Measurements from ENCODE around the gene CCDC90B. TPM values are rescaled to one million over a fixed set of nuclear protein-coding genes. Genes with fewer than 3 reads are reported as not detected.

Gene CCDC90B
- total RNA-seq, 1 experiment from 2014 or later, result 35.9 TPM

DNA sequence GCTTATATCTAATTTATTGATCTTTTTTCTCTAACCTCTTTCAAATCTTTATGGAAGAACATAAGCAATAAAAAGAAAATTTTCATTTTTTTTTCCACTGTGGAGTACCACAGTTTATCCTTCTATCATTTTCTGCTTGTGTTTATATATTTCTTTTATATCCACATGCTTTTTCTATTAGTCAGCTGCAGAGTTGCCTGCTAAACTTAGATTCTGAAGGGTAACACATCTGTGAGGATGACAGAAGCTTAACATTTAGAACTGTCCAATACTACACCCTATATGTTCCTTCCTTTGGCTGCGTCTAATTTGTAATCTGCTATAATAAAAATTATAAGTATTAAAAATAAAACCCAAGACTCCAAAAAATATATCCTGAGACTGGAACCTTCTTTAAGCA is 20.8 kb downstream of the CCDC90B start:
- Mint-ChIP-seq H3K36me3 (ENCODE audit: insufficient read depth in 1 of 3, low read depth in 3 of 3) (peaks cover 16 to 54% (median 39%) of the 10 kb centered on the region in 3 experiments; a peak in 6 of 7 replicates), H3K4me3 (no peak overlapping the region), H3K4me1 (no peaks in the 10 kb centered on the region), H3K27me3 (ENCODE audit: low read depth) (no peaks in the 10 kb centered on the region), H3K27ac (no peak overlapping the region), H3K9me3 (no peaks in the 10 kb centered on the region)
- Histone ChIP-seq H4K8ac (replicated peaks; ENCODE audit: insufficient read length, low read depth, low read length) (no peak overlapping the region), H3K79me1 (ENCODE audit: insufficient read depth, low read depth, low read length, poor library complexity, severe bottlenecking) (no peaks in the 10 kb centered on the region), H3K27ac (ENCODE audit: insufficient read length, low read depth, low read length) (no peak overlapping the region), H2AK5ac (ENCODE audit: insufficient read length, low read length) (no peak overlapping the region), H4K20me1 (ENCODE audit: control insufficient read depth, insufficient read depth, insufficient read length) (no peaks in the 10 kb centered on the region), H3K4me1 (ENCODE audit: insufficient read depth, low read length) (no peaks in the 10 kb centered on the region), H3K14ac (ENCODE audit: insufficient read depth, low read length) (no peak overlapping the region), H2AFZ (ENCODE audit: low read length) (no peak overlapping the region), H2BK15ac (ENCODE audit: low read depth, low read length) (no peak overlapping the region), H3K9me3 (ENCODE audit: control insufficient read depth, low read depth, low read length) (no peaks in the 10 kb centered on the region), H4K5ac (ENCODE audit: insufficient read length, low read depth, low read length) (no peak overlapping the region), H2BK5ac (ENCODE audit: insufficient read length, low read length) (no peak overlapping the region), H3T11ph (ENCODE audit: low read length) (no peak overlapping the region), H2BK12ac (ENCODE audit: insufficient read length, low read depth, low read length) (no peak overlapping the region), H2BK120ac (ENCODE audit: low read depth, low read length, poor library complexity, severe bottlenecking) (no peak overlapping the region), H3K27me3 (ENCODE audit: insufficient read depth, low read length) (no peaks in the 10 kb centered on the region), H3K56ac (ENCODE audit: insufficient read length, low read depth, low read length) (no peak overlapping the region), H3K23me2 (ENCODE audit: insufficient read length, low read depth, low read length, poor library complexity, severe bottlenecking) (no peaks in the 10 kb centered on the region), H3K23ac (ENCODE audit: insufficient read length, low read depth, low read length) (no peak overlapping the region), H3K4ac (ENCODE audit: low read depth, low read length) (no peak overlapping the region), H3K79me2 (ENCODE audit: insufficient read depth, low read length) (no peaks in the 10 kb centered on the region), H3K9ac (ENCODE audit: extremely low read depth, insufficient read length, low read length) (no peak overlapping the region), H4K91ac (ENCODE audit: insufficient read length, low read depth, low read length) (no peak overlapping the region), H2BK20ac (ENCODE audit: low read depth, low read length, poor library complexity, severe bottlenecking) (no peak overlapping the region), H3K18ac (ENCODE audit: insufficient read length, low read depth, low read length) (no peak overlapping the region), H3K4me2 (ENCODE audit: insufficient read depth, insufficient read length, low read length) (no peak overlapping the region)
- no CpG with 5 or more reads among the region's 1 CpG for WGBS (ENCODE audit: extremely low coverage, insufficient read length, low lambda C conversion rate)
- TF ChIP-seq, protein P1, sequence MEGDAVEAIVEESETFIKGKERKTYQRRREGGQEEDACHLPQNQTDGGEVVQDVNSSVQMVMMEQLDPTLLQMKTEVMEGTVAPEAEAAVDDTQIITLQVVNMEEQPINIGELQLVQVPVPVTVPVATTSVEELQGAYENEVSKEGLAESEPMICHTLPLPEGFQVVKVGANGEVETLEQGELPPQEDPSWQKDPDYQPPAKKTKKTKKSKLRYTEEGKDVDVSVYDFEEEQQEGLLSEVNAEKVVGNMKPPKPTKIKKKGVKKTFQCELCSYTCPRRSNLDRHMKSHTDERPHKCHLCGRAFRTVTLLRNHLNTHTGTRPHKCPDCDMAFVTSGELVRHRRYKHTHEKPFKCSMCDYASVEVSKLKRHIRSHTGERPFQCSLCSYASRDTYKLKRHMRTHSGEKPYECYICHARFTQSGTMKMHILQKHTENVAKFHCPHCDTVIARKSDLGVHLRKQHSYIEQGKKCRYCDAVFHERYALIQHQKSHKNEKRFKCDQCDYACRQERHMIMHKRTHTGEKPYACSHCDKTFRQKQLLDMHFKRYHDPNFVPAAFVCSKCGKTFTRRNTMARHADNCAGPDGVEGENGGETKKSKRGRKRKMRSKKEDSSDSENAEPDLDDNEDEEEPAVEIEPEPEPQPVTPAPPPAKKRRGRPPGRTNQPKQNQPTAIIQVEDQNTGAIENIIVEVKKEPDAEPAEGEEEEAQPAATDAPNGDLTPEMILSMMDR (conservative IDR thresholded peaks at IDR 0.05), result no peak
- no peak for DNase-seq
